DMS79 treated with DMSO at 0.1 percent for 48 hours (cell line): ENCODE data around the gene SCMH1.
A peak's percentile ranks its signal among the peaks of the same experiment; 100 is the strongest.

Experiments used
- DNase-seq: peaks from one replicate; lab custom pipeline; 2025; lab: John Stamatoyannopoulos, UW

SCMH1 gene

GRCh38 chr1:41003640-41004220 lies 238.4 kb downstream of the SCMH1 start:
- peak; percentile 96 for DNase-seq

GRCh38 chr1:41003127-41003639 lies 238.9 kb downstream of the SCMH1 start:
- peak; percentile 52 for DNase-seq

- DNase-seq = no peak
Measured at GRCh38 chr1:40998668-40999067, 243.4 kb downstream of the SCMH1 start.

- DNase-seq = no peak
Measured at GRCh38 chr1:40997096-40997495, 245.0 kb downstream of the SCMH1 start.

- no peak for DNase-seq
Measured at GRCh38 chr1:40989066-40989465, 253.0 kb downstream of the SCMH1 start.

GRCh38 chr1:40988280-40988679 lies 253.8 kb downstream of the SCMH1 start:
- no peak for DNase-seq

- no peak for DNase-seq
Measured at GRCh38 chr1:40987439-40988276, 254.4 kb downstream of the SCMH1 start.

- no peak for DNase-seq
Measured at GRCh38 chr1:40986956-40987355, 255.2 kb downstream of the SCMH1 start.

- DNase-seq = no peak
Measured at GRCh38 chr1:40986328-40986783, 255.8 kb downstream of the SCMH1 start.

- DNase-seq = no peak
Measured at GRCh38 chr1:40985875-40986274, 256.2 kb downstream of the SCMH1 start.

GRCh38 chr1:40985161-40985560 lies 256.9 kb downstream of the SCMH1 start:
- DNase-seq = no peak

- DNase-seq = no peak
Measured at GRCh38 chr1:40984531-40984930, 257.6 kb downstream of the SCMH1 start.

- DNase-seq = no peak
Measured at GRCh38 chr1:40984066-40984465, 258.0 kb downstream of the SCMH1 start.

GRCh38 chr1:40983286-40983685 lies 258.8 kb downstream of the SCMH1 start:
- no peak for DNase-seq

- no peak for DNase-seq
Measured at GRCh38 chr1:40982721-40983120, 259.4 kb downstream of the SCMH1 start.

- no peak for DNase-seq
Measured at GRCh38 chr1:40981691-40982448, 260.2 kb downstream of the SCMH1 start.

- DNase-seq = peak; percentile 59
Measured at GRCh38 chr1:40980453-40981121, 261.5 kb downstream of the SCMH1 start.

GRCh38 chr1:40980068-40980452 lies 262.0 kb downstream of the SCMH1 start:
- no peak for DNase-seq

- DNase-seq = peak; percentile 92
Measured at GRCh38 chr1:40979241-40980067, 262.7 kb downstream of the SCMH1 start, which contains the start of gene CTPS1. Gene CTPS1, plus strand, starts transcription at chr1:40979696. Its CDS starts 3,595 bp downstream, at chr1:40983291.

GRCh38 chr1:40978886-40979240 lies 263.2 kb downstream of the SCMH1 start:
- no peak for DNase-seq

GRCh38 chr1:40977716-40978115 lies 264.4 kb downstream of the SCMH1 start:
- no peak for DNase-seq
